Activated T-cell treated with anti-CD3 and anti-CD28 coated beads, Interleukin-2, amount 50 U/mL, for 24 hours (primary cell): ENCODE results near the gene TSHZ3.

Experiments used
- DNase-seq: peaks from one replicate; pipeline ENCODE4 v3.0.0-alpha.2; 2020
- H3K27ac Mint-ChIP-seq: 2 replicates; pipeline ENCODE4 v1.8.0; 2020; ENCODE audit warnings: mild to moderate bottlenecking, mixed read lengths
- H3K27me3 Mint-ChIP-seq: 2 replicates; pipeline ENCODE4 v1.8.0; 2020; ENCODE audit warnings: mixed read lengths
- H3K36me3 Mint-ChIP-seq: 2 replicates; pipeline ENCODE4 v1.8.0; 2020; ENCODE audit warnings: low read depth, mixed read lengths
- H3K4me1 Mint-ChIP-seq: 2 replicates; pipeline ENCODE4 v1.8.0; 2020; ENCODE audit warnings: low read depth, mixed read lengths
- H3K4me3 Mint-ChIP-seq: 2 replicates; pipeline ENCODE4 v1.8.0; 2020; ENCODE audit warnings: mild to moderate bottlenecking, moderate library complexity, mixed read lengths
- H3K9me3 Mint-ChIP-seq: 2 replicates; pipeline ENCODE4 v1.8.0; 2020; ENCODE audit warnings: mixed read lengths

TSHZ3 gene

GRCh38 chr19:31266196-31266595, 83.0 kb downstream of the TSHZ3 start:
- Mint-ChIP-seq H3K9me3 (no peaks in the 10 kb centered on the region), H3K27ac (no peak overlapping the region), H3K27me3 (peaks cover 23% of the 10 kb centered on the region), H3K36me3 (no peaks in the 10 kb centered on the region), H3K4me1 (peaks cover 7% of the 10 kb centered on the region), H3K4me3 (no peak overlapping the region)
- no peak for DNase-seq

GRCh38 chr19:31264041-31264778, 85.0 kb downstream of the TSHZ3 start:
- Mint-ChIP-seq H3K36me3 (no peaks in the 10 kb centered on the region), H3K27ac (no peak overlapping the region), H3K27me3 (peaks cover 32% of the 10 kb centered on the region), H3K4me3 (no peak overlapping the region), H3K9me3 (no peaks in the 10 kb centered on the region), H3K4me1 (peaks cover 9% of the 10 kb centered on the region)
- DNase-seq = no peak

GRCh38 chr19:31263328-31263727, 85.9 kb downstream of the TSHZ3 start:
- H3K27me3 Mint-ChIP-seq = peaks cover 34% of the 10 kb centered on the region
- H3K36me3 Mint-ChIP-seq = no peaks in the 10 kb centered on the region
- no peak overlapping the region for H3K4me3 Mint-ChIP-seq
- no peaks in the 10 kb centered on the region for H3K9me3 Mint-ChIP-seq
- peaks cover 9% of the 10 kb centered on the region for H3K4me1 Mint-ChIP-seq
- H3K27ac Mint-ChIP-seq = no peak overlapping the region
- no peak for DNase-seq

- Mint-ChIP-seq H3K36me3 (no peaks in the 10 kb centered on the region), H3K27me3 (peaks cover 36% of the 10 kb centered on the region), H3K4me3 (no peak overlapping the region), H3K4me1 (peaks cover 9% of the 10 kb centered on the region), H3K9me3 (no peaks in the 10 kb centered on the region), H3K27ac (no peak overlapping the region)
- DNase-seq = no peak
Measured at GRCh38 chr19:31262725-31263191, 86.5 kb downstream of the TSHZ3 start.

- Mint-ChIP-seq H3K27ac (no peak overlapping the region), H3K4me1 (peaks cover 9% of the 10 kb centered on the region), H3K4me3 (no peak overlapping the region), H3K27me3 (peaks cover 36% of the 10 kb centered on the region), H3K9me3 (no peaks in the 10 kb centered on the region), H3K36me3 (no peaks in the 10 kb centered on the region)
- DNase-seq = no peak
Measured at GRCh38 chr19:31261603-31262212, 87.5 kb downstream of the TSHZ3 start.

- H3K9me3 Mint-ChIP-seq = no peaks in the 10 kb centered on the region
- DNase-seq = no peak
- H3K4me3 Mint-ChIP-seq = no peak overlapping the region
- no peaks in the 10 kb centered on the region for H3K36me3 Mint-ChIP-seq
- peaks cover 36% of the 10 kb centered on the region for H3K27me3 Mint-ChIP-seq
- H3K4me1 Mint-ChIP-seq = peaks cover 9% of the 10 kb centered on the region
- no peak overlapping the region for H3K27ac Mint-ChIP-seq
Measured at GRCh38 chr19:31261019-31261602, 88.1 kb downstream of the TSHZ3 start.

- H3K36me3 Mint-ChIP-seq = no peaks in the 10 kb centered on the region
- H3K4me3 Mint-ChIP-seq = no peak overlapping the region
- H3K9me3 Mint-ChIP-seq = no peaks in the 10 kb centered on the region
- H3K27me3 Mint-ChIP-seq = peaks cover 36% of the 10 kb centered on the region
- no peak overlapping the region for H3K27ac Mint-ChIP-seq
- DNase-seq = no peak
- H3K4me1 Mint-ChIP-seq = peaks cover 9% of the 10 kb centered on the region
Measured at GRCh38 chr19:31260171-31260933, 88.9 kb downstream of the TSHZ3 start.

- Mint-ChIP-seq H3K27me3 (peaks cover 32% of the 10 kb centered on the region), H3K4me3 (no peak overlapping the region), H3K9me3 (no peaks in the 10 kb centered on the region), H3K36me3 (no peaks in the 10 kb centered on the region), H3K4me1 (peaks cover 15% of the 10 kb centered on the region), H3K27ac (no peak overlapping the region)
- no peak for DNase-seq
Measured at GRCh38 chr19:31258211-31259052, 90.8 kb downstream of the TSHZ3 start.

GRCh38 chr19:31257426-31258130, 91.7 kb downstream of the TSHZ3 start:
- no peaks in the 10 kb centered on the region for H3K36me3 Mint-ChIP-seq
- H3K4me3 Mint-ChIP-seq = no peak overlapping the region
- H3K4me1 Mint-ChIP-seq = peaks cover 15% of the 10 kb centered on the region
- no peak for DNase-seq
- H3K27me3 Mint-ChIP-seq = peaks cover 26% of the 10 kb centered on the region
- H3K27ac Mint-ChIP-seq = no peak overlapping the region
- no peaks in the 10 kb centered on the region for H3K9me3 Mint-ChIP-seq

- no peak for DNase-seq
- no peaks in the 10 kb centered on the region for H3K9me3 Mint-ChIP-seq
- peaks cover 15% of the 10 kb centered on the region for H3K4me1 Mint-ChIP-seq
- no peak overlapping the region for H3K27ac Mint-ChIP-seq
- peaks cover 22% of the 10 kb centered on the region for H3K27me3 Mint-ChIP-seq
- H3K4me3 Mint-ChIP-seq = no peak overlapping the region
- no peaks in the 10 kb centered on the region for H3K36me3 Mint-ChIP-seq
Measured at GRCh38 chr19:31257025-31257424, 92.2 kb downstream of the TSHZ3 start.

- Mint-ChIP-seq H3K4me3 (no peak overlapping the region), H3K4me1 (peaks cover 12% of the 10 kb centered on the region), H3K27ac (no peak overlapping the region), H3K27me3 (peaks cover 18% of the 10 kb centered on the region), H3K36me3 (no peaks in the 10 kb centered on the region), H3K9me3 (no peaks in the 10 kb centered on the region)
- no peak for DNase-seq
Measured at GRCh38 chr19:31256593-31256960, 92.7 kb downstream of the TSHZ3 start.

- DNase-seq = no peak
- H3K27me3 Mint-ChIP-seq = peaks cover 14% of the 10 kb centered on the region
- peaks cover 6% of the 10 kb centered on the region for H3K4me1 Mint-ChIP-seq
- H3K9me3 Mint-ChIP-seq = no peaks in the 10 kb centered on the region
- H3K27ac Mint-ChIP-seq = no peak overlapping the region
- no peak overlapping the region for H3K4me3 Mint-ChIP-seq
- H3K36me3 Mint-ChIP-seq = no peaks in the 10 kb centered on the region
Measured at GRCh38 chr19:31255831-31256592, 93.2 kb downstream of the TSHZ3 start.

GRCh38 chr19:31255174-31255799, 93.9 kb downstream of the TSHZ3 start:
- Mint-ChIP-seq H3K4me1 (peaks cover 6% of the 10 kb centered on the region), H3K4me3 (no peak overlapping the region), H3K36me3 (no peaks in the 10 kb centered on the region), H3K9me3 (no peaks in the 10 kb centered on the region), H3K27ac (no peak overlapping the region), H3K27me3 (peaks cover 13% of the 10 kb centered on the region)
- DNase-seq = no peak
